Endothelial cell of umbilical vein (primary cell): ENCODE measurements around the gene DIAPH2.

Experiments
- CTCF ChIP-seq, 2 donors: IDR thresholded peaks; 1 replicate in 1 of 2; 2 replicates in 1 of 2; pipeline ENCODE4 v1.5.1; 2011; ENCODE audit warnings: low read length in 2 of 2, mild to moderate bottlenecking in 2 of 2, moderate library complexity in 2 of 2, control low read depth in 1 of 2, inconsistent platforms in 1 of 2, low read depth in 1 of 2; ENCODE audit not compliant: insufficient read depth in 1 of 2; ENCODE audit errors: extremely low read depth in 1 of 2
- EZH2 ChIP-seq: IDR thresholded peaks from 2 replicates; pipeline ENCODE4 v1.6.1; 2012; ENCODE audit warnings: borderline replicate concordance, low read depth, mild to moderate bottlenecking, moderate library complexity, low read length, inconsistent platforms; ENCODE audit not compliant: severe bottlenecking
- FOS ChIP-seq: IDR thresholded peaks from 2 replicates; pipeline ENCODE4 v1.6.1; 2011; ENCODE audit warnings: mild to moderate bottlenecking, low read length, moderate library complexity, borderline replicate concordance; ENCODE audit not compliant: insufficient read depth
- GATA2 ChIP-seq: IDR thresholded peaks from 2 replicates; pipeline ENCODE4 v1.7.0; 2011; ENCODE audit warnings: low read depth, mild to moderate bottlenecking, moderate library complexity, mixed read lengths, low read length; ENCODE audit not compliant: insufficient read length, insufficient read depth
- MYC ChIP-seq: IDR thresholded peaks from one replicate; pipeline ENCODE4 v1.6.1; 2011; ENCODE audit warnings: mild to moderate bottlenecking, low read depth, low read length
- POLR2A ChIP-seq: IDR thresholded peaks from 2 replicates; pipeline ENCODE4 v1.6.1; 2012; ENCODE audit warnings: low read depth, mild to moderate bottlenecking, control low read depth, low read length
- POLR2AphosphoS5 ChIP-seq: IDR thresholded peaks from 2 replicates; pipeline ENCODE4 v1.6.1; 2012; ENCODE audit warnings: low read depth, mild to moderate bottlenecking, control low read depth, low read length, moderate library complexity; ENCODE audit not compliant: insufficient read depth

DNA sequence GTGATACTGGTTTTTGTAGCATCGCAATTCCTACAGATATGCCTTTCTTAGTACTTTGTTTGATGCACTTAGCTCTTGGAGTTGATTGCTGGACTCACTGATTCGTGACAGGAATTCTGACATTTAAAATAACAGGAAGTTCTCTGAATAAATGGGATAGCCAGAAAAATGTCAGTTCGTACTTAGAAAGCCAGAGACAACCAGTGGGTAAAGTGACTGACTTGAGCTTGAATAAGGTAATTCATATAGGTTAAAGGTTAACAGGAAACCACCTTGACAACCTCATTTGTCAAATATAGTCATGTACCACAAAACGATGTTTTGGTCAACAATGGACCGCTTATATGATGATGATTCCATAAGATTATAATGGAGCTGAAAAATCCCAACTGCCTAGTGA lies 380.4 kb downstream of the DIAPH2 start:
- TF ChIP-seq CTCF (IDR thresholded peaks at IDR 0.05; ENCODE audit: extremely low read depth in 1 of 2, insufficient read depth in 1 of 2, low read depth in 1 of 2, low read length in 2 of 2) (no peak), EZH2 (no peak), POLR2A (no peak), POLR2AphosphoS5 (no peak), MYC (no peak), GATA2 (no peak), FOS (no peak)
